Measurements from ENCODE around the gene CDH4. TPM values are rescaled to one million over a fixed set of nuclear protein-coding genes. Genes with fewer than 3 reads are reported as not detected.

CDH4 gene
- total RNA-seq, 2 donors from 2014 or later: 0.05 to 2.2 TPM

DNA sequence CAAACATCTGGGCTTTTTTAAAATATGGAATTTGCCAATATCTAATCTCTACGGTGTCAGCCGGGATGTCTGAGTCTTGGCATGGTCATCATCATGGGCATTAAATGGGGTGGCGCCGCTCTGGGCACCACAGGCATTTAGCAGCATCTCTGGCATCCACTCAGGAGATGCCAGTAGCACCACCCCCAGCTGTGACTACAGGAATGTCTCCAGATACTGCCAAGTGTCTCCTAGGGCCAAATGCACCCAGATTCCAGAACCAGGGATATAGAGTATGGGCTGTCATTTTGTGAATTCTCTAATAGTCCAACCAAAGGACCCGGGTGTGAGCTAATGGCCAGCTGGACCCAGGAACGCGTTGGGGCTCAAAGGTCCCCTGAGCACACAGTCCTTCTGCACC is 452.6 kb downstream of the CDH4 start:
- intact Hi-C loops (cut with DNase I): no loop called here
- no peak for DNase-seq (ENCODE audit: low spot score)
- no peak overlapping the region for H3K4me3 ChIP-seq
- no peaks in the 10 kb centered on the region for H3K4me1 ChIP-seq (replicated peaks)
- H3K27ac ChIP-seq: no peak overlapping the region
- no peak for TF ChIP-seq POLR2A (IDR thresholded peaks at IDR 0.05)
- no peak for TF ChIP-seq POLR2AphosphoS5 (IDR thresholded peaks at IDR 0.05)
- TF ChIP-seq, protein P1, sequence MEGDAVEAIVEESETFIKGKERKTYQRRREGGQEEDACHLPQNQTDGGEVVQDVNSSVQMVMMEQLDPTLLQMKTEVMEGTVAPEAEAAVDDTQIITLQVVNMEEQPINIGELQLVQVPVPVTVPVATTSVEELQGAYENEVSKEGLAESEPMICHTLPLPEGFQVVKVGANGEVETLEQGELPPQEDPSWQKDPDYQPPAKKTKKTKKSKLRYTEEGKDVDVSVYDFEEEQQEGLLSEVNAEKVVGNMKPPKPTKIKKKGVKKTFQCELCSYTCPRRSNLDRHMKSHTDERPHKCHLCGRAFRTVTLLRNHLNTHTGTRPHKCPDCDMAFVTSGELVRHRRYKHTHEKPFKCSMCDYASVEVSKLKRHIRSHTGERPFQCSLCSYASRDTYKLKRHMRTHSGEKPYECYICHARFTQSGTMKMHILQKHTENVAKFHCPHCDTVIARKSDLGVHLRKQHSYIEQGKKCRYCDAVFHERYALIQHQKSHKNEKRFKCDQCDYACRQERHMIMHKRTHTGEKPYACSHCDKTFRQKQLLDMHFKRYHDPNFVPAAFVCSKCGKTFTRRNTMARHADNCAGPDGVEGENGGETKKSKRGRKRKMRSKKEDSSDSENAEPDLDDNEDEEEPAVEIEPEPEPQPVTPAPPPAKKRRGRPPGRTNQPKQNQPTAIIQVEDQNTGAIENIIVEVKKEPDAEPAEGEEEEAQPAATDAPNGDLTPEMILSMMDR (IDR thresholded peaks at IDR 0.05): no peak
- no peaks in the 10 kb centered on the region for H3K9me3 ChIP-seq
- no peaks in the 10 kb centered on the region for H3K36me3 ChIP-seq
- no peaks in the 10 kb centered on the region for H3K27me3 ChIP-seq (replicated peaks; ENCODE audit: insufficient read depth)
- WGBS: 86% methylated on average over 7 of the region's 7 CpGs

DNA sequence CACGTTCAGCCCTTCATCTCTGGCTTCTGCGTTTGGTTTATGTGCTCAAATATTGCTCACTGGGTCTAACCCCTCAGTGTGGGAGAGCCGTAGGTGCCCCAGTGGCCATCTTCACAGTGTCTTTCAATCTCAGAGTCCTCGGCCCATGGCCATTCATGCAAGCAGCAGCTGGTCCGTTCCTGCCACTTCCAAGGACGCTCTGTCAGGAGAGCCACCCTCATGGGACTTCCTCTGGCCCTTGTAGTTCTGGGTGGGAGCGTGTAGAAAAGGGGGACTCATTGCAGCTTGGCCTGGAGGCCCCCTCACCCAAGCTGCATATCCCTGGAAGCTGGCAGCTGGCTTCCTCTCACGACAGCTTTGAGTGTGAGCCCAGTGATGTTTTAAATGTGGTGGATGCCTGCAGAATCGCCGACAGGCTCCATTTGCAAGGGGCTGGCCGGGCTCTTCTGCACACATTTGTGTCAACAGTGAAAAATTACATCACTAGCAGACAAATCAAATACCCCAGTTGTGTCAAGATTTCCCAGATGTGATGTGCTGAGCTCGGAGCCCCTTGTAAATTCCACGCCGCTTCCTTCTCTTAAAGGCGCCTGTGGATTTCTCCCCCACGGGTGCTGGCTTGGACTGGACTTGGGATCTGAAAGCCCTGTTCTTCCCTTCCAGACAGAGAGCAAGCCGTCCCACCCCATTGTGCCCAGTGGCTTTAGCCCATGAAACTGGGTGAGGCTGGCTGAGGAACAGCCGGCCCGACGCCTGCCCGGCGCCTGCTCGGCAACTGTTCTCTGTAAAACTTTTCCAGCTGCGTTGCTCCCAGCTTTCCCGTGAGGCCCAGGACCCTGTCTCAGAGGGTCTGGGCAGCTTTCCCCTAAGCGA is 453.6 kb downstream of the CDH4 start:
- no peak for TF ChIP-seq POLR2A (IDR thresholded peaks at IDR 0.05)
- TF ChIP-seq, protein P1 (IDR thresholded peaks at IDR 0.05): no peak
- no peak for TF ChIP-seq POLR2AphosphoS5 (IDR thresholded peaks at IDR 0.05)
- no peaks in the 10 kb centered on the region for H3K36me3 ChIP-seq
- no peak overlapping the region for H3K4me3 ChIP-seq
- intact Hi-C loops (cut with DNase I): no loop called here
- DNase-seq (ENCODE audit: low spot score): no peak
- no peaks in the 10 kb centered on the region for H3K9me3 ChIP-seq
- no peaks in the 10 kb centered on the region for H3K27me3 ChIP-seq (replicated peaks; ENCODE audit: insufficient read depth)
- H3K4me1 ChIP-seq (replicated peaks): no peaks in the 10 kb centered on the region
- no peak overlapping the region for H3K27ac ChIP-seq
- WGBS: 41% methylated on average over 26 of the region's 26 CpGs

DNA sequence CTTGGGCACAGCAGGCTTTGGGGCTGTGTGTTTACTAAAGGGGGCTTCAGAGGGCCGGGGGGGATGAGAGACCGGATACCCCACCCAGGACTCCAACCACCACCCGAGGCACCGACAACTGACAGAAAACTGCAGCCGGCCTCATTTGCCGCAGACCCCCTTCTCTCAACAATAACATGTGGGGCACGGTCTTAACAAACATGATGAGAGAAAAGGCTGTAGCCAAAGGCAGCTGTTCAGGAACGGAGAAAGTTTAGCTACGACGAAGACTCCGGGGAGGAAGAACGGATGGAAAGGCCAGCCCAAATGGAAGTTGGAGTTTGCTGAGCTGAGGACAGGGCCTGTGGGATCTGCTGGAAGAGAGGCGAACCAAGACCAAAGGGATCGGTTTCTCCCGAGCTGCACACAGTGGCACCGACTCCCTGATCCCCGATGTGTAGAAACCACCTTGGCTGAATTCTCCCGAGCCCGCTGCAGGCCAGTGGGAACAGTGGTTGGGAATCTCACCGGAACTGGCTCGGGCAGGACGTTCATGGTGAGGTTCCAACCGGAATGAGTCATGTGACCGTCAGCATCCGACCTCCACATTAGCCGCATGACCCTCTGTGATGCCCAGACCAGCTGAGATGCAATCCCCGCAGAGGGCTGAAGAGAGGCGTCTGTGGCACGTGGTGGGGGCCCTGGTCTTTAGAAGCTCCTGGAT is 454.3 kb downstream of the CDH4 start:
- Histone ChIP-seq H3K4me3 (no peak overlapping the region), H3K9me3 (no peaks in the 10 kb centered on the region), H3K4me1 (replicated peaks) (no peaks in the 10 kb centered on the region), H3K36me3 (no peaks in the 10 kb centered on the region), H3K27ac (no peak overlapping the region), H3K27me3 (replicated peaks; ENCODE audit: insufficient read depth) (no peaks in the 10 kb centered on the region)
- no peak for DNase-seq (ENCODE audit: low spot score)
- WGBS: 85% methylated on average over 29 of the region's 29 CpGs
- TF ChIP-seq POLR2A (IDR thresholded peaks at IDR 0.05) (no peak), POLR2AphosphoS5 (IDR thresholded peaks at IDR 0.05) (no peak)
- TF ChIP-seq, protein P1 (IDR thresholded peaks at IDR 0.05): no peak
- intact Hi-C loops (cut with DNase I): no loop called here

DNA sequence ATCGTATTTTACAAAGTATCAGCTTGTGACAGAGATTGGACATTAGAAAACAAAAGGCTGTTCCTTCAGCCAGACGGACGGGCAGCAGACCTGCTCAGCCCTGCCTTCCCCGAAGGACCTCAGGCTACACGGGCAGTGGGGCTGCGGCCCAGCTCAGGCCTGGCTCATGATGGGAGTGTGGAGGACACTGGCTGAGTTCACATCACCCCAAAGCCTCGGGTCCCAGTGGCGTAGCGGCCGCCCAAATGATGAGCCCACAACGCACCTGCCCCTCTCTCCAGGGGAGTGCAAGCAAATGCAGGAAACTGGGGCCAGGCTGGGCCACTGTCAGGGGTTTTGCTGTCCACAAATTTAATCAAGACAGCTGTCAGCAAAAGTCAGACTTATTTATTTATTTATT is 456.8 kb downstream of the CDH4 start:
- TF ChIP-seq, protein P1 (IDR thresholded peaks at IDR 0.05): no peak
- TF ChIP-seq POLR2AphosphoS5 (IDR thresholded peaks at IDR 0.05) (no peak), POLR2A (IDR thresholded peaks at IDR 0.05) (no peak)
- WGBS: 91% methylated on average over 11 of the region's 11 CpGs
- Histone ChIP-seq H3K36me3 (no peaks in the 10 kb centered on the region), H3K27ac (no peak overlapping the region), H3K4me1 (replicated peaks) (no peaks in the 10 kb centered on the region), H3K4me3 (no peak overlapping the region), H3K9me3 (no peaks in the 10 kb centered on the region), H3K27me3 (replicated peaks; ENCODE audit: insufficient read depth) (no peaks in the 10 kb centered on the region)
- intact Hi-C loops (cut with DNase I): no loop called here
- DNase-seq (ENCODE audit: low spot score): no peak

Measured in prostate gland (tissue), 2 donors.